ENCODE results near the gene RASGRP4.
A peak's percentile ranks its signal among the peaks of the same experiment; 100 is the strongest.

Gene RASGRP4

GRCh38 chr19:38402623-38402966 is 23.4 kb downstream of the RASGRP4 start:
- TF ChIP-seq MYC (IDR thresholded peaks at IDR 0.05; ENCODE audit: low read depth, low read length) (0 out of 2 replicates have a peak, but pooled peaks have one; percentile 10), POLR2A (IDR thresholded peaks at IDR 0.05; ENCODE audit: extremely low read depth, insufficient read length) (no peak), CTCF (IDR thresholded peaks at IDR 0.05; ENCODE audit: low read depth, low read length) (no peak)
- TF ChIP-seq, protein P1, sequence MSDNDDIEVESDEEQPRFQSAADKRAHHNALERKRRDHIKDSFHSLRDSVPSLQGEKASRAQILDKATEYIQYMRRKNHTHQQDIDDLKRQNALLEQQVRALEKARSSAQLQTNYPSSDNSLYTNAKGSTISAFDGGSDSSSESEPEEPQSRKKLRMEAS (IDR thresholded peaks at IDR 0.05; ENCODE audit: low read depth, low read length) = no peak
- no peak for DNase-seq (ENCODE audit: low read depth)
- no peak overlapping the region for H3K4me3 ChIP-seq (ENCODE audit: low read depth, low read length)

GRCh38 chr19:38401148-38401547 is 24.9 kb downstream of the RASGRP4 start:
- H3K4me3 ChIP-seq (ENCODE audit: low read depth, low read length) = no peak overlapping the region
- DNase-seq (ENCODE audit: low read depth) = no peak
- TF ChIP-seq POLR2A (IDR thresholded peaks at IDR 0.05; ENCODE audit: extremely low read depth, insufficient read length) (no peak), CTCF (IDR thresholded peaks at IDR 0.05; ENCODE audit: low read depth, low read length) (no peak), MYC (IDR thresholded peaks at IDR 0.05; ENCODE audit: low read depth, low read length) (no peak)
- TF ChIP-seq, protein P1 (IDR thresholded peaks at IDR 0.05; ENCODE audit: low read depth, low read length) = no peak

DNA sequence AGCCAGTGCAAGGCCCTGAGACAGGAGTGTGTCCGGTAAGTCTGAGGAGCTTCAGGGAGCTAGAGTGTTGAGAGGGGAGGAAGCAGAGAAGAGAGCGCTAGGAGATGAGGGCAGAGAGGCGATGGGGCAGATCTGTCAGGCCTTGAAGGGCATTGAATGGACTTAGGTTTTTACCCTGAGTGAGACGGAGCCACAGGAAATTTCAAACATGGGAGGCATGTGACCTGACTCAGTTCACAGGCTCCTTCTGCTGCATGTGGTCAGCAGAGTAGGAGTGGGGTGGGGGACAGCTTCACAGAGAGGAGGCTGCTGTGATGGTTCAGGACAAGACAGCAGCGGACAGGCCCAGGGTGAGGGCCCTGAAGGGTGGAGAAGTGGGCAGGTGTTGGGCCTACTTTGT is 25.7 kb downstream of the RASGRP4 start:
- DNase-seq (ENCODE audit: low read depth) = no peak
- TF ChIP-seq MYC (IDR thresholded peaks at IDR 0.05; ENCODE audit: low read depth, low read length) = no peak
- no peak for TF ChIP-seq POLR2A (IDR thresholded peaks at IDR 0.05; ENCODE audit: extremely low read depth, insufficient read length)
- TF ChIP-seq, protein P1 (IDR thresholded peaks at IDR 0.05; ENCODE audit: low read depth, low read length) = no peak
- TF ChIP-seq CTCF (IDR thresholded peaks at IDR 0.05; ENCODE audit: low read depth, low read length) = no peak
- H3K4me3 ChIP-seq (ENCODE audit: low read depth, low read length) = no peak overlapping the region

- no peak for TF ChIP-seq POLR2A (IDR thresholded peaks at IDR 0.05; ENCODE audit: extremely low read depth, insufficient read length)
- no peak for TF ChIP-seq MYC (IDR thresholded peaks at IDR 0.05; ENCODE audit: low read depth, low read length)
- TF ChIP-seq, protein P1 (IDR thresholded peaks at IDR 0.05; ENCODE audit: low read depth, low read length) = no peak
- TF ChIP-seq CTCF (IDR thresholded peaks at IDR 0.05; ENCODE audit: low read depth, low read length) = no peak
- no peak for DNase-seq (ENCODE audit: low read depth)
- H3K4me3 ChIP-seq (ENCODE audit: low read depth, low read length) = no peak overlapping the region
Observed at GRCh38 chr19:38399537-38399936, 26.5 kb downstream of the RASGRP4 start.

GRCh38 chr19:38399081-38399480 is 26.9 kb downstream of the RASGRP4 start:
- DNase-seq (ENCODE audit: low read depth) = no peak
- TF ChIP-seq CTCF (IDR thresholded peaks at IDR 0.05; ENCODE audit: low read depth, low read length) = no peak
- TF ChIP-seq, protein P1 (IDR thresholded peaks at IDR 0.05; ENCODE audit: low read depth, low read length) = no peak
- no peak overlapping the region for H3K4me3 ChIP-seq (ENCODE audit: low read depth, low read length)
